HG02870 (cell line): ENCODE measurements around the gene ITPR2.

Experiments used
- ATAC-seq: cut with Tn5 transposase; IDR thresholded peaks from one replicate; pipeline ENCODE4 v1.9.1; 2021; ENCODE audit warnings: mild to moderate bottlenecking, moderate library complexity; ENCODE audit not compliant: unreplicated experiment

ITPR2 gene

GRCh38 chr12:26373606-26374495 is 459.1 kb downstream of the ITPR2 start:
- no peak for ATAC-seq

GRCh38 chr12:26372866-26373265 is 460.1 kb downstream of the ITPR2 start:
- no peak for ATAC-seq

GRCh38 chr12:26370098-26370497 is 462.9 kb downstream of the ITPR2 start:
- ATAC-seq: no peak

DNA sequence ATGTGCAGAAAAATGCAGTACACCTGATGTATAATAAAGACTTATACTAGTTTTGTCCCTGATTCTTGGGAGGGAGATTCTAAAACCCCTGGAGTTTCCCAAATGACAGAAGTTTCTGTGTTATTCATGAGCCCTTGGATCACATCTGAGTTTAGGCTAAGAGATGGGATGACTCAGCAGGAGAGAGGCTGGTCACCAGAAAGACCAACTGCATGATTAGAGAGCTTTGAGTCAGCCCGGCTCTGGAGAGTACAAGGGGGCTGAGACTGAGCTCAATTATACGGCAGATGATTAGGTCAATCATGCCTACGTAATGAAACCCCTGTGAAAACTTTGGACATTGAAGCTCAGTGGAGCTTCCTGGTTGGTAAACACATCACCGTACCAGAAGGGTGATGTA is 463.4 kb downstream of the ITPR2 start:
- ATAC-seq: no peak

DNA sequence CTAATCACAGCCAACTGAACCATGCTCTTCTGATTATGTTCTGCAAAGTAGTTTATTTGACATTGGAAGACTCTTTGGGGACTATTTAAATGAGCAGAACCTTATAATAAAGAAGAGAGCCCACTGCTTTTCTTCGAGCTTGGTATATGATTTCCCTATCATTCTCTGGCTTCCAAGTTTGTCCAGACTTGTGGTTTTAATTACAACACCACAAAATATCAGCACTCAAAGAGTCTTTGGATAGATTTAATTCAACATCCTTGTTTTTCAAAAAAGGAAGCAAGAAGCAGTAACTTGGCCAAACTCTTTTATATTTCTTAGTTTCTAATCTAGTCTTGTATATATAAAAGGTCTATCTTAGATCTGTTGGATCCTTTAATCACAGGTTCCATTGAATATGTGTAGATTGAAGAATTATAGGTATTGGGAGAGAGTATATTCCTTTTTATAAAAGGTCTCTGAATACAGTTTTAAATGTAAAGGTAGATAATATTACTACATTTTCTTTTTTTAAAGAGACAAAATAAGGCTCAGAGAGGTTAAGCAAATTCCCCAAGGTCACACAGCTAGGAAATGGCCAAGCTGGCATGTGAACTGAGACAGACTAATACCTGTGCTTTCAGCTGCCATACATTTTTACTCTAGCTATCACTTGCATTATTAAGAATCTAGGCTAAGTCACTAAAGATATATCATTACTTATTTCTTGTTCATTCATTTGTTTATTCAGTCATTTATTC is 464.8 kb downstream of the ITPR2 start:
- no peak for ATAC-seq

GRCh38 chr12:26361964-26362363 is 471.0 kb downstream of the ITPR2 start:
- no peak for ATAC-seq

- ATAC-seq: no peak
Measured at GRCh38 chr12:26360062-26360461, 472.9 kb downstream of the ITPR2 start.

DNA sequence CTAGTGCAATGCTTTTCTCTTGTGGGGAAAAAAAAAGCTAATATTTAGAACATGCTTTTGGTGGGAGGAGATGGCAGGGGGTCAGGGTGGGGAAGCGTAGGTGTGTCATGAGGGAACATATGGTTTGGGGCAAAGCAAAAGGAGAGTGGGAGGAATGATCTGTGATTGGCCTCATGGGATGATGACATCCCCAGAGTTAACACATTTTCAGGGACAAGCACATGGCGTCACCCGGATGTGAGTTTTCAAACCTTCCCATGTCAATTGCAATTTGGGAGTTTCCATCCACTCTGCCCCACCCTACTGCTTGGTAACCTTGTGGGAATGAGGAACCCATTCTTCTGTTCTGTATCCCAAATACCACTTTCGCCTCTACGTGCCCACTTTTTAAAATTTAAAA is 473.4 kb downstream of the ITPR2 start:
- no peak for ATAC-seq

DNA sequence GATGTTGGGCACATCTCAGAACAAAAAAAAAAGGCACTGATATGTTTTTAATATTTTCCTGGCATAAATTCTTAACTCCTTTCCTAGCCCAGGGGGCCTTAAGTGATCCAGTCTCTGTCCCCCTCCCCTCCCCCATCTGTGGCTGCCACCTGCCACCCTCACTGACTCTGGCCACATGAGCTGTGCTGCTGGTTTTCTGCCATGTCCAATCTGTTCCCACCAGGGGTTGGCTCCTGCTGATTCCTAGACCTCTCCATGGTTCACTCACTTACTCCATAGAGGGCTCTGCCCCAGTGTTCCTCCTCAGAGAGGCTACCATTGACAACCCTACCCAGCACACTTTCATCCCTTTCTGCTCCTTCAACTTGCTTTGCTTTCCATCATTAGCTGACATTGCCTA is 474.3 kb downstream of the ITPR2 start:
- ATAC-seq: no peak

GRCh38 chr12:26347300-26347699 is 485.7 kb downstream of the ITPR2 start:
- no peak for ATAC-seq

DNA sequence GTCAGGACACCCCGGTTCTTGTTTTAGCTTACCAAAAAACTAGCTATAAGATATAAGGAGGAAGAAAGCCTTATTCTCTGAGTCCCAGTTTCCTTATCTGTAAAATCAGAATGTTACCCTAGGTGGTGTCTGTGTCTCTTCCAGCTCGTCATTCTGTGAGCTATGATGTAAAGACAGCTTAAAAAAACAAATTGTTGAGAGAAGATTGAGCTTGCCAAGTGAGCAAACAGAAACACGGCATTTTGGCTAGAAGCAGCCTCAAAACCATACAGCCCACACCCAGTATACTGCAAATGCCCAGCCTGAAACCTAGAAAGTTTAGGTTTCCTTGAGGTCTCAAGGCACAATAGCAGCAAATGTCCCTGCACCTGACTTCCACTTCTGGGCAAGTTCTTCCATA is 486.3 kb downstream of the ITPR2 start:
- no peak for ATAC-seq

GRCh38 chr12:26345471-26346003 is 487.5 kb downstream of the ITPR2 start:
- ATAC-seq: no peak

DNA sequence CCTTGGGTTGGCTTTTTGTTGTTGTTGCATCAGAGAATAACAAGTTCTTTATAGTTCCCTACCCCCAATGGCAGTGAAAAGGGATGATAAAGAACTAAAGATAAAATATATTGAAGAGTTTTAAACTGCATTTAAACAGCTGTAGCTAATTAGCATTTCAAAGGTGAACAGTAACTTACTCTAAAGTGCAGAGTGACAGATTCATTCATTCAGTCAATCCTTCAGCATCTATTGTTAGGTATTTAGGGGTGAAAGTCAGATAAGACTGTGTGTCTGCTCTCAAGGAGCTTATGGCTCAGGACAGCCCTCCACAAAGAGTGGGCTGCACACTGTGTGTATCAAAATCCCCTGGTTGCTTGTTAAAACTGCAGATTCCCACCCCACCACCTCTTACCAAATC is 491.5 kb downstream of the ITPR2 start:
- no peak for ATAC-seq

DNA sequence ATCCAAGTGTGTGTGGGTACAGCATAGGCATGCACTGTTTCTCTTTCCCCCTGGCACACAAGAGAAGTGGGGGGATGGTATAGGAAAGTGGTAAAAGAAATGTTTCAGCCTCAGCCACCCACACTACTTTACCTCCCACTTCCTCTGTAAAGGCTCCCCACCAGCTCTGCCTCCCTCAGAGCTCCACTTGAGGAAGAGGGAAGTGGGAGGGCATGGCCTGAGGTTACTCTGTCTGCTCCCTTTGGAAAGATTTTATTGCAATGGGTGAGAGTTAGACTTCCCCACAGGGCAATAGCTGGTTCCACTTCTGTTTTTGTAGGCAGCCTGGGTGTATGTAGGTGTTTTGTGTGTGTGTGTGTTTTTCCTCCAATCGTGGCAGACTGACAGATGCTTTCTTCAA is 492.3 kb downstream of the ITPR2 start:
- peak; percentile 45 for ATAC-seq

DNA sequence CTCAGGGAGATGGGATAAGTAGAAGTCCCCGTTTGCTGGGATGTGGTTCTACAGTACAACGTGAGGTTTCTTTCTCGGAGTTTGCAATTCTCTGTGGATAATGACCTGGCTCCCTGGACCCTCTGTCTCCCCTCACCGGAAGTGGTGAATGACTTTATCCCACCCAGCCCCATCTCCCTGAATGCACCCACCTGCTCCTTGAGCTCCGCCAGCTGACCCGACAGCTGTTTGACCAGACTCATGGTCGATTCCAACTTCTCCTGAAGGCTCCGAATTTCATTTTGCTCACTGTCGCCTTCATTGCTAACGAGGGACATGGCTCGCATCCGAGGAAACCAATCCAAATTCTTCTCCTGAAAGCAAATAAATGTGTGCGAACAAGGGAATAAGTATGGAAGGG is 493.0 kb downstream of the ITPR2 start:
- ATAC-seq: no peak

DNA sequence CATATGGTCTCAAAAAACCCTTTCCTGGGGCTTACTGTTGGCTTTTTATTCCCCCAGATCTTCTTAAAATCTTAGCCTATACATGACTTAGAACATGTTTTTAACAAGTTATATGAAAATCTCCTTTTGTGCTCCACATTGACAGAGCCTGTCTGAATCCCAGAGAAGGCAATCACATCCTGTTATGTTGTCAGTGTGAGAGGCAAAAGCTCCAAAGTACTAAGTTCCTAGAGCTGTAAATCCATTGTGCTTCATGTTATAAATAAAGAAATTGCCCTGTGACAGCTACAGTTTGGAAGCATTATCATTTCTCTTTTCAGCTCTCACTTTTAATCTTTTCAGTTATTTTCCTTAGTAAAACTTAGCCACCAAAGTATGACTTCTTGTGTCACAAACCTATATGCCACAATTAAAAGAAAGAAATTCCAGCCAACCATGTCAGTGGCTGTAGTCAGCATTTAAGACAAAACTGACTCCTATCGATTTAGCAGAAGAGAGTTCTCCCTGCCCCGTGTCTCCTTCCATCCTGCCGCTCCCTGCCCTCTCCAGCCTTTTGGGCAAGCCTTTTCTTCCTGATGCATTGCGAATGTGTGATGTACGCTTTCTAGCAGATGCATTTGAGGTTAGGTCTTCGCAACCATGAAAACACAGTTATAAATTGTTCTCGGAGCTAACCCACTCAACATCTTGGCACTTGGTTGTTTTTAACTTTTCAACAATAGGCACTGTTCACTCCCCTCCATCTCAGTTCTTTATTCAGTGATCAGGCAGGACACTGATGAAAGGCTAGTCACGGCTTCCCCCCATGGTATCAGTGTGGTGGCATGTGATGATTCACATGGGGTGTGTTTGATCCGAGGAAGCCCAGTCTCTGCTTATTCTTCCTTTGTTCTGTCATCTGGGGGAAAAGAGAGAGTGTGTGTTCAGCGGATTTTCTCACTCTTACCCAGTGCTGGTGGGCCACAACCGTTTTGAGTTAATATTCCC is 494.1 kb downstream of the ITPR2 start:
- no peak for ATAC-seq

- ATAC-seq: no peak
Measured at GRCh38 chr12:26335651-26336050, 497.3 kb downstream of the ITPR2 start.

DNA sequence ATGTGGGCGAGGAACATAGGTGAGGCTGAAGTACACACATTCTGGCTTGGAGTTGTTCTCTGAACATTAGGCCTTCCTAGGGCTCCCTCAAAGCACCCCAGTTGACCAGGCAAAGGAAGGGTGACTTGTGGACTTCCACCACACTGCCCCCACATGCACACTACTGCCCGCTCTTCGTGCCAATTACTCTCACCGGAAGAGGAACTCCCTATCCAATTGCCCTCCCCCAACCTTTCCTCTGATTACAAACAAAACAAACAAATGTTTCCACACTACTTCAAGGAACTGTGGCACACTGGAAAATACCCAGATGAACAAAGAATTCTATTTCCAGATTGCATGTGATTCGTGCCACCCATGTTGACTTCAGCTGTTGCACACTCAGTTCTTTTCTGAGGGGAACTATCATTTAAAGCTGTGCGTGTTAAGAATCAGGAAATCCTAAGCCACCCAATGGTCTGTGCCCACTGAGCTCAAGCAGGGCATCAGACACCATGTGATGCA is 498.3 kb downstream of the ITPR2 start:
- no peak for ATAC-seq

- no peak for ATAC-seq
Measured at GRCh38 chr12:26331960-26332359, 501.0 kb downstream of the ITPR2 start.

DNA sequence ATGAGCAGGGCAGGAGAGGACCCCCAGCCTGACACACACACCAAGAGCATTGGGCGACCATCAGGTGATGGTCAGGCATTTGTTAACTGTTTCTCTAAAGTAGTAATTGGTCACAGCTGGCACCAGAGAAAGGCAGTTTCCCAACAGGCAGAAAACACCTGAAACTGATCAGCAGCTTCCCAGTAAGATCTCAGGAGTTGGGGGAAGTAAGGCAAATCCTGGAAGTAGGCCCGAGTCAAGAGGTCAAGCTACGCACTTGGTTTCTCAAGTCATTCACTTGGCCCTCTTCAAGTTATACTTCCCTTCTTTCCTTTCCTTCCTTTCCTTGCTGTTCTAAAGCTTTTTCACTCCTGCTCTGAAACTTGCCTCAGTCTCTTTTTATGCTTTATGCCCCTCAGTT is 501.9 kb downstream of the ITPR2 start:
- no peak for ATAC-seq
